WTC11 (cell line): ENCODE data around the gene SFMBT1. TPM values are rescaled to one million over a fixed set of nuclear protein-coding genes. Genes with fewer than 3 reads are reported as not detected.
A peak's percentile ranks its signal among the peaks of the same experiment; 100 is the strongest.

Source experiments
- ATF1 ChIP-seq: sonication (generic); formaldehyde crosslinking; IDR thresholded peaks from 2 replicates; pipeline ENCODE4 v1.8.1; 2023; ENCODE audit warnings: mild to moderate bottlenecking, moderate library complexity, missing genetic modification reagents
- ATF2 ChIP-seq: sonication (generic); formaldehyde crosslinking; IDR thresholded peaks from 2 replicates; pipeline ENCODE4 v1.8.1; 2022; ENCODE audit warnings: low read depth, missing genetic modification reagents, borderline replicate concordance
- ATF6 ChIP-seq: sonication (generic); formaldehyde crosslinking; IDR thresholded peaks from 2 replicates; pipeline ENCODE4 v1.8.1; 2023; ENCODE audit warnings: mild to moderate bottlenecking, missing genetic modification reagents
- CDX4 ChIP-seq: fragments of 250-450 bp; sonication (Bioruptor Pico); IDR thresholded peaks from 2 replicates; pipeline ENCODE4 v1.9.0; 2021; ENCODE audit warnings: moderate library complexity, mild to moderate bottlenecking, inconsistent platforms, borderline replicate concordance
- E2F4 ChIP-seq: sonication (generic); formaldehyde crosslinking; IDR thresholded peaks from 2 replicates; pipeline ENCODE4 v1.8.1; 2022; ENCODE audit warnings: low read depth, mild to moderate bottlenecking, moderate library complexity, missing genetic modification reagents, borderline replicate concordance
- E2F5 ChIP-seq: sonication (generic); formaldehyde crosslinking; IDR thresholded peaks from 2 replicates; pipeline ENCODE4 v1.8.1; 2022; ENCODE audit warnings: mild to moderate bottlenecking, moderate library complexity, missing genetic modification reagents
- ELF4 ChIP-seq: sonication (generic); formaldehyde crosslinking; IDR thresholded peaks from 2 replicates; pipeline ENCODE4 v1.8.1; 2022; ENCODE audit warnings: low read depth, mild to moderate bottlenecking, moderate library complexity, missing genetic modification reagents
- FOXK1 ChIP-seq: sonication (generic); formaldehyde crosslinking; IDR thresholded peaks from 2 replicates; pipeline ENCODE4 v1.8.0; 2022; ENCODE audit warnings: mild to moderate bottlenecking, moderate library complexity, missing genetic modification reagents
- GTF2I ChIP-seq: fragments of 250-450 bp; sonication (Bioruptor Pico); conservative IDR thresholded peaks from 2 replicates; pipeline ENCODE4 v1.4.0; 2021; ENCODE audit warnings: mild to moderate bottlenecking
- IRF1 ChIP-seq: sonication (generic); formaldehyde crosslinking; IDR thresholded peaks from 2 replicates; pipeline ENCODE4 v1.8.0; 2023; ENCODE audit warnings: missing genetic modification reagents
- NFATC4 ChIP-seq: fragments of 250-450 bp; sonication (Bioruptor Pico); IDR thresholded peaks from 2 replicates; pipeline ENCODE4 v1.9.0; 2021; ENCODE audit warnings: mild to moderate bottlenecking
- NR1H2 ChIP-seq: sonication (generic); formaldehyde crosslinking; IDR thresholded peaks from 2 replicates; pipeline ENCODE4 v1.9.0; 2021; ENCODE audit warnings: mild to moderate bottlenecking, moderate library complexity, missing genetic modification reagents
- NR3C1 ChIP-seq: sonication (generic); formaldehyde crosslinking; conservative IDR thresholded peaks from 2 replicates; pipeline ENCODE4 v1.8.1; 2023; ENCODE audit warnings: low read depth, mild to moderate bottlenecking, missing genetic modification reagents
- RELA ChIP-seq: sonication (generic); formaldehyde crosslinking; IDR thresholded peaks from 2 replicates; pipeline ENCODE4 v1.8.1; 2022; ENCODE audit warnings: missing genetic modification reagents, mild to moderate bottlenecking, borderline replicate concordance
- SMAD4 ChIP-seq: sonication (generic); formaldehyde crosslinking; IDR thresholded peaks from 2 replicates; pipeline ENCODE4 v1.8.0; 2022; ENCODE audit warnings: mild to moderate bottlenecking, missing genetic modification reagents
- TEAD1 ChIP-seq: sonication (generic); formaldehyde crosslinking; IDR thresholded peaks from 2 replicates; pipeline ENCODE4 v1.8.0; 2022; ENCODE audit warnings: mild to moderate bottlenecking, missing genetic modification reagents
- TEAD4 ChIP-seq: sonication (generic); formaldehyde crosslinking; IDR thresholded peaks from 2 replicates; pipeline ENCODE4 v1.8.0; 2022; ENCODE audit warnings: mild to moderate bottlenecking, missing genetic modification reagents
- TP53 ChIP-seq: sonication (generic); formaldehyde crosslinking; IDR thresholded peaks from 2 replicates; pipeline ENCODE4 v1.8.1; 2023; ENCODE audit warnings: mild to moderate bottlenecking, missing genetic modification reagents
- ZBTB43 ChIP-seq: sonication (generic); formaldehyde crosslinking; IDR thresholded peaks from 2 replicates; pipeline ENCODE4 v1.8.1; 2023; ENCODE audit warnings: mild to moderate bottlenecking, missing genetic modification reagents
- ZNF219 ChIP-seq: sonication (generic); formaldehyde crosslinking; IDR thresholded peaks from 2 replicates; pipeline ENCODE4 v1.8.0; 2023; ENCODE audit warnings: missing genetic modification reagents, mild to moderate bottlenecking, borderline replicate concordance
- ZNF232 ChIP-seq: sonication (generic); formaldehyde crosslinking; IDR thresholded peaks from 2 replicates; pipeline ENCODE4 v1.8.0; 2022; ENCODE audit warnings: mild to moderate bottlenecking, missing genetic modification reagents
- ZNF263 ChIP-seq: sonication (generic); formaldehyde crosslinking; IDR thresholded peaks from 2 replicates; pipeline ENCODE4 v1.8.1; 2022; ENCODE audit warnings: low read depth, mild to moderate bottlenecking, moderate library complexity, missing genetic modification reagents
- ZNF416 ChIP-seq: fragments of 250-450 bp; sonication (Bioruptor Pico); IDR thresholded peaks from 2 replicates; pipeline ENCODE4 v1.9.0; 2021; ENCODE audit warnings: mild to moderate bottlenecking, inconsistent platforms
- ZNF425 ChIP-seq: fragments of 250-450 bp; sonication (Bioruptor Pico); conservative IDR thresholded peaks from 2 replicates; pipeline ENCODE4 v1.9.0; 2021; ENCODE audit warnings: mild to moderate bottlenecking
- ZNF512 ChIP-seq: sonication (generic); formaldehyde crosslinking; IDR thresholded peaks from 2 replicates; pipeline ENCODE4 v1.8.1; 2022; ENCODE audit warnings: missing genetic modification reagents, borderline replicate concordance
- ZNF671 ChIP-seq: fragments of 250-450 bp; sonication (Bioruptor Pico); IDR thresholded peaks from 2 replicates; pipeline ENCODE4 v1.8.0; 2021; ENCODE audit warnings: mild to moderate bottlenecking
- total RNA-seq: library from RNA; stranded (reverse); gene quantifications from 3 replicates; pipeline ENCODE4 v1.2.3, GENCODE V29; 2021

SFMBT1 gene
- total RNA-seq, 1 experiment from 2014 or later = 20.9 TPM

GRCh38 chr3:53046171-53047170 lies 598 bp upstream of the SFMBT1 start (continued):
- TF ChIP-seq ATF2 (CRISPR knock-in tag) (no peak), ELF4 (CRISPR knock-in tag) (no peak), NR3C1 (CRISPR knock-in tag) (no peak), FOXK1 (peak; percentile 83), CDX4 (no peak), RELA (CRISPR knock-in tag) (no peak; the same call in 1 of the 2 replicates), NFATC4 (CRISPR knock-in tag) (no peak), ZBTB43 (peak; percentile 91), ZNF671 (CRISPR knock-in tag) (no peak), ZNF263 (CRISPR knock-in tag) (no peak), ATF6 (CRISPR knock-in tag) (no peak), ZNF416 (CRISPR knock-in tag) (no peak), ATF1 (CRISPR knock-in tag) (no peak), ZNF425 (CRISPR knock-in tag) (no peak), TP53 (no peak; the same call in 1 of the 2 replicates), E2F5 (CRISPR knock-in tag) (peak; percentile 71), SMAD4 (CRISPR knock-in tag) (peak; percentile 70; the same call in 1 of the 2 replicates), ZNF232 (CRISPR knock-in tag) (no peak), ZNF219 (no peak), IRF1 (CRISPR knock-in tag) (peak; percentile 90; the same call in 1 of the 2 replicates), TEAD4 (no peak), ZNF512 (CRISPR knock-in tag) (no peak), GTF2I (no peak), TEAD1 (no peak), E2F4 (peak; percentile 69; the same call in 1 of the 2 replicates), NR1H2 (no peak)
